GM19397 (cell line): ENCODE measurements around the gene TMPRSS13.

Experiments used
- ATAC-seq: cut with Tn5 transposase; IDR thresholded peaks from one replicate; pipeline ENCODE4 v1.9.1; 2021; ENCODE audit warnings: mild to moderate bottlenecking, moderate library complexity; ENCODE audit not compliant: unreplicated experiment

The TMPRSS13 gene

DNA sequence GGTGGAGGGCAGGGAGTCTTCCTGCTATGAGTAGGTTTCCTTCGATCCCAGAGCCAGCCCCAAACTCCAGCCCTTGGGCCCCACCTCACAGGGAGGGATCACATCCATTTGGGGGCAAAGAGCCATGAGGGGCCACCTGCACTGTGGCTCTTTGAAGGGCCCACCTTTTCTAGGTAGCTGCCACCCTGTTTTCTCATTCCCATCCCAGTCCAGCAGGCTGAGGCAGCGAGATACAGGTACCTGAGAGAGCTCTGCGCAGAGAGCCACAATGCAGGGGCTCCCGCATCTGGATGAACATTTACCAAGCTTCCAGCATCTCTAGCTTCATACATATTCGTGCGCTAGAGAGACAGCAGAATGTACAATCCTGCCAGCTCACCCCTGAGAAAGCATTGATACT is 69.1 kb downstream of the TMPRSS13 start:
- no peak for ATAC-seq

DNA sequence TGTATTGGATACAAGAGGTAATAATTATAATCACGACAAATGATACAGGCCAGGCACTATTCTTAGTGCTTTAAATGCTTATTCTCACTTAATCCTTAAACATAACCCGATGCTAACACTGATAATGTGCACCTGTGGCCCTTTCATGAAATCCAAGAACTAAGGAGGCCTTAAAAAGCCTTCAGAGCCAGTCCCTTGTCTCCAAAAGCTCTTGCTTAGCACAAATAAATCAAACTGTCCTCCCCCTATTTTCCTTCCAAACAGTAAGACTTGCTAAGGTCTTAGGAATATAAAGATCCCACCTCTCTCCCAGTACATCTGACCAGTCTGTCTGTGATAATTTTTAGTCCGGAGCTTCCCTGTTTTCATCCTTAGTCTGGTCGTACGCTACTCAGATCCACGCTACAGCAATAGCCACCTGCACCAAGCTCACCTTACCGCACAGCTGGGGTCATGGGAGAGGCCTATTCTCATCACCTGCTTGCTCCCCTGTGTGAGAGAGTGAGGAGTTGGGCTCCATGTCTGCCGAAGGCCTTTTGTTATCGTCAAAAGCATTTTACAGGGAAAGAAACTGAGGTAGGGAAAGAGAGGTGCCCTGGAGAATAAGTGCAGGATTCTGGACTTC is 69.6 kb downstream of the TMPRSS13 start:
- no peak for ATAC-seq

- no peak for ATAC-seq
These were observed 70.1 kb downstream of the TMPRSS13 start for GRCh38 chr11:117859061-117859460.

DNA sequence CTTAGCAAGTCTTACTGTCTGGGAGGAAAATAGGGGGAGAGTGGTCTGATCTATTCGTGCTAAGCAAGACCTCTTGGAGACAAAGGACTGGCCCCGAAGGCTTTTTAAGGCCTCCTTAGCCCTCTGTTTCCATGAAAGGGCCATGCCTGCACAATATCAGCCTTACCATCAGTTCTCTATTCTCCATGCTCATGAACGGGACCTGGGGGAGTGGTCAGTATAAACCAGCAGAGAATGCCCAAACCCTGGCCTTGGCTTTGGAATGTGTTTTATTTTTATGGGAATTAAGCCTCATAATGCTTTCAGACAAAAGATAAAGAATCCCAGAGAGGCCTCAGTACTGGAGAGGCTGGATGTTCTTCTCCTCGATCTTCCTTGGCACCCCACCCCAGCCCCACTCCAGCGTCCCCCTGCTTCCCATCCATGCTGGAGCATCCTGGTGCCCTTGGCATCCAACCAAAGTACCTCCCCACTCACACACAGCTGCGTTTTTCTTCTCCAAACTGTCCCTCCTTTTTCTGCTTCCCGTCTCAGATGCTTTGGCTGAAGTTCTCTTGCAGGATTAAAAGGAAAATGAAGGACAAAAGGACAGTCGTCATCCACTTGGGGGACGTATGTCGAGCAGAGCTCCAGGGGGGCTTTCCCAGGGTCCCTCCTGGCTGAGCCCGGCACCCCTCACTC is 71.3 kb downstream of the TMPRSS13 start:
- ATAC-seq, result no peak

- ATAC-seq, result no peak
These were observed 73.1 kb downstream of the TMPRSS13 start for GRCh38 chr11:117855912-117856651.

GRCh38 chr11:117855186-117855845 is 73.9 kb downstream of the TMPRSS13 start:
- ATAC-seq, result no peak

GRCh38 chr11:117852309-117852708 is 76.9 kb downstream of the TMPRSS13 start:
- ATAC-seq, result no peak

GRCh38 chr11:117851852-117852251 is 77.3 kb downstream of the TMPRSS13 start:
- ATAC-seq, result no peak

GRCh38 chr11:117851106-117851505 is 78.1 kb downstream of the TMPRSS13 start:
- ATAC-seq, result no peak
